GM12878 (cell line): ENCODE data around the gene ZSWIM5. TPM values are rescaled to one million over a fixed set of nuclear protein-coding genes. Genes with fewer than 3 reads are reported as not detected.

Experiments used
- ATAC-seq: fragments of 200-7000 bp; cut with Tn5 transposase; 3 replicates; pipeline ENCODE4 v1.9.1; 2020; ENCODE audit warnings: mild to moderate bottlenecking, moderate library complexity
- BruUV-seq: library from RNA; stranded (reverse); fragments of 400-500 nt; replicated peaks from 2 replicates; lab custom pipeline; 2021; lab: Mats Ljungman, UMichigan
- CTCF ChIA-PET: fragments of 300-600 bp; sonication (Branson Sonifier 250); formaldehyde crosslinking; extraction: SDS; loops from one replicate; lab custom pipeline; 2021; ENCODE audit warnings: inconsistent platforms; lab: Yijun Ruan, JAX
- POLR2A ChIA-PET: fragments of 350-600 bp; formaldehyde crosslinking; extraction: SDS; loops from one replicate; lab custom pipeline; 2021; ENCODE audit warnings: inconsistent platforms; lab: Charles Lee
- RAD21 ChIA-PET: fragments of 300-600 bp; sonication (Branson Sonifier 250); formaldehyde crosslinking; loops from one replicate; lab custom pipeline; 2023; ENCODE audit warnings: antibody characterized with exemption; ENCODE audit not compliant: unreplicated experiment; lab: Charles Lee
- SMC1A ChIA-PET: fragments of 300-600 bp; sonication (Branson Sonifier 250); formaldehyde crosslinking; loops from one replicate; lab custom pipeline; 2023; ENCODE audit not compliant: unreplicated experiment, uncharacterized antibody; lab: Charles Lee
- DNase-seq: peaks from one replicate; pipeline ENCODE4 v3.0.0-alpha.2; 2011; ENCODE audit warnings: low read depth, low spot score
- FAIRE-seq: peaks from 3 replicates; lab custom pipeline; 2011; peaks lifted over from hg19 to GRCh38; lab: Jason Lieb, UNC
- H2AFZ ChIP-seq: 2 replicates; pipeline ENCODE4 v1.6.0; 2011; ENCODE audit warnings: low read depth, low read length, control low read depth; ENCODE audit not compliant: control insufficient read depth
- H3K27ac ChIP-seq: 2 replicates; pipeline ENCODE4 v1.5.1; 2011; ENCODE audit warnings: control low read depth; ENCODE audit not compliant: control insufficient read depth, insufficient read depth
- H3K27me3 ChIP-seq, 2 experiments: replicated peaks in 1 of 2; 2 replicates each; pipeline versions ENCODE4 v1.6.0 to v1.6.1; 2011; ENCODE audit warnings: low read length in 1 of 2; ENCODE audit not compliant: control insufficient read depth in 2 of 2, insufficient read depth in 2 of 2
- H3K36me3 ChIP-seq, 2 experiments: 2 replicates each; pipeline ENCODE4 v1.5.1; 2011; ENCODE audit warnings: low read length in 1 of 2; ENCODE audit not compliant: control insufficient read depth in 2 of 2, insufficient read depth in 2 of 2
- H3K4me1 ChIP-seq: 2 replicates; pipeline ENCODE4 v1.6.1; 2011; ENCODE audit warnings: mild to moderate bottlenecking, low read length, moderate library complexity, mixed read lengths; ENCODE audit not compliant: control insufficient read depth, insufficient read depth
- H3K4me2 ChIP-seq: 2 replicates; pipeline ENCODE4 v1.6.0; 2011; ENCODE audit warnings: control low read depth; ENCODE audit not compliant: control insufficient read depth, insufficient read depth
- H3K4me3 ChIP-seq: fragments of 200-600 bp; sonication (generic); 2 replicates; pipeline ENCODE4 v1.5.1; 2016
- H3K79me2 ChIP-seq: 2 replicates; pipeline ENCODE4 v1.6.0; 2011; ENCODE audit warnings: low read length; ENCODE audit not compliant: control insufficient read depth, insufficient read depth
- H3K9ac ChIP-seq: 2 replicates; pipeline ENCODE4 v1.8.0; 2011; ENCODE audit warnings: low read length, control low read depth, mixed read lengths; ENCODE audit not compliant: control insufficient read depth, insufficient read depth
- H3K9me3 ChIP-seq: replicated peaks from 3 replicates; pipeline ENCODE4 v1.5.1; 2011; ENCODE audit warnings: mild to moderate bottlenecking, low read length; ENCODE audit not compliant: control insufficient read depth, insufficient read depth
- H4K20me1 ChIP-seq: 2 replicates; pipeline ENCODE4 v1.6.0; 2011; ENCODE audit not compliant: control insufficient read depth, insufficient read depth
- EED ChIP-seq: sonication (generic); IDR thresholded peaks from 2 replicates; pipeline ENCODE4 v1.6.1; 2016; ENCODE audit warnings: antibody characterized with exemption, low read depth
- HDAC6 ChIP-seq: fragments of 200-600 bp; sonication (generic); IDR thresholded peaks from one replicate; pipeline ENCODE4 v1.8.0; 2017; ENCODE audit warnings: antibody characterized with exemption; ENCODE audit not compliant: unreplicated experiment
- IKZF1 ChIP-seq: fragments of 450-650 bp; conservative IDR thresholded peaks from 2 replicates; pipeline ENCODE4 v1.6.1; 2017; ENCODE audit warnings: antibody characterized with exemption, mild to moderate bottlenecking
- TCF7 ChIP-seq: IDR thresholded peaks from 2 replicates; pipeline ENCODE4 v1.6.1; 2014; ENCODE audit warnings: antibody characterized with exemption, borderline replicate concordance
- WGBS: methylation state at CpG from one replicate; pipeline ENCODE4 v1.1.6; 2016; ENCODE audit warnings: low lambda C conversion rate; ENCODE audit not compliant: insufficient replicate concordance, insufficient coverage; ENCODE audit errors: missing lambda C conversion rate; 5-methylcytosine and 5-hydroxymethylcytosine counted together
- in situ Hi-C: fragments of 300-500 bp; cut with MboI; formaldehyde crosslinking; loops from 9 replicates; pipeline ENCODE4 v1.14.3; 2018; ENCODE audit warnings: mixed read lengths
- intact Hi-C: fragments of 100-400 bp; cut with micrococcal nuclease; formaldehyde crosslinking; loops from one replicate; pipeline ENCODE4 v1.14.2; 2022; ENCODE audit not compliant: unreplicated experiment
- polyA plus RNA-seq, 11 experiments: library from polyadenylated mRNA; depleted of rRNA in 4 of 11; unstranded in 6 of 11; stranded (reverse) in 5 of 11; fragments of >200 nt; fragmentation: Nextera tagmentation in 4 of 11; fragmentation: Illumina TruSeq in 1 of 11; extraction: Ambion mirVana in 4 of 11; extraction: Trizol in 1 of 11; gene quantifications; 1 replicate in 1 of 11; 2 replicates in 10 of 11; pipeline versions ENCODE4 v1.2.1 to v1.2.3, GENCODE V29; 2011 to 2016; ENCODE audit warnings: inconsistent platforms in 2 of 11, missing spikeins in 2 of 11, low read depth in 1 of 11
- total RNA-seq, 4 experiments: library from RNA; depleted of rRNA in 3 of 4; stranded (reverse); fragments of >200 nt in 3 of 4; fragmentation: Illumina TruSeq in 1 of 4; extraction: Trizol in 1 of 4; gene quantifications; 2 replicates each; pipeline versions ENCODE4 v1.2.1 to v1.2.3, GENCODE V29; 2013 to 2021
- TF ChIP-seq, protein P1 (sequence below): fragments of 450-650 bp; conservative IDR thresholded peaks from 2 replicates; pipeline ENCODE4 v1.6.1; 2017; ENCODE audit warnings: mild to moderate bottlenecking, moderate library complexity
- TF ChIP-seq, protein P2 (sequence below): IDR thresholded peaks from 2 replicates; pipeline ENCODE4 v1.6.1; 2012; ENCODE audit warnings: low read length, inconsistent platforms

ZSWIM5 gene
- total and polyA plus RNA-seq, 10 of the 15 experiments (the other 5 are each of a cell fraction or from before 2014, with no cell fraction given): 0.07 to 0.97 (median 0.34) TPM; not detected in 1

DNA sequence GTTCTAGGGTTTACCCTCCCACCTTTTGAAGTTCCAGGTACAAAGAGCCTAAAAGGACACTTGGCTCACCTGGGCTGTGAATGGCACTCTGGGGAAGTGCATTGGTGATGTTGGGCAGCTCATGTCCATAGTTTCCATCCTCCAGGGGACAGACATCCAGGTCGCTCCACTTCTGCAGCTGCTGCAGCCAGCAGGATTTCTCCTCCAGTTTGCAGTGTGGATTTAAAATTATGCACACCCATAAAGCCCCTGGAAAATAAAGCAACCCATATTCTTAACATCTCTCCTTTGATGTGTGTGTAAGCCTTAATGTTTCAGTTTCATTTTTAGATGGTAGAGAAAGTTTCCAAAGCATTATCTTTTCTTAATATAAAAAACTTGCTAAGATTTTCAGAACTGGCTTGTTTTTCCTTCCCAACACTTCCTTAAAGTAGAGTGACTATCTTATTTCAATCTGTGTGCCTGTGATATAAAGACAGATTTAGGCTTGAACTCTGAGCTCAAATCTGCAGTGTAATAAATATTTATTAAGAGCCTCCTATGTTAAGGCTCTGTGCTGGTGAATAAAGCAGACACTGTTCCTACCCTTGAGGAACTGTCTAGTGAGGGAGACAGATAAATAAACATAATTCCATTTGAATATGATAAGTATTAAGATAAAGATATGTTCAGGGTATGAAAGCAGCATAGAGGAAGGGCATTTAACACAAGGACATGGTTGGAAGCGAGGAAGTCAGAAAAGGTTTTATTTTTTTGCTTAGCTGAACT is 155.2 kb downstream of the ZSWIM5 start:
- ChIA-PET SMC1A (interaction anchor here (0.7 to 4.6 kb wide), 11 partner anchors 11 to 442 kb away, joined by 3 to 20 read pairs (median 4); partner anchors contain the start of gene UROD), CTCF (interaction anchor here (0.6 to 3.2 kb wide), 9 partner anchors 9 to 388 kb away, joined by 3 to 13 read pairs (median 4); no protein-coding TSS in a partner anchor), RAD21 (interaction anchor here (0.8 to 1.9 kb wide), 12 partner anchors 15 to 492 kb away, joined by 3 to 6 read pairs (median 3); partner anchors contain the start of gene UROD), POLR2A (interaction anchor here (0.6 to 1.4 kb wide), 6 partner anchors 16 to 437 kb away, joined by 3 to 4 read pairs (median 3); partner anchors contain the start of genes ARMH1, HECTD3, TMEM53 and UROD)
- Histone ChIP-seq H3K4me1 (peaks cover 31% of the 10 kb centered on the region), H3K36me3 (no peaks in the 10 kb centered on the region), H2AFZ (peak overlapping the region; percentile 54), H3K9ac (peak overlapping the region; percentile 43; the same call in 1 of the 2 replicates), H3K4me3 (no peak overlapping the region), H3K27me3 (no peaks in the 10 kb centered on the region), H3K4me2 (peak overlapping the region; percentile 66), H3K27ac (peak overlapping the region; percentile 27), H4K20me1 (no peaks in the 10 kb centered on the region), H3K79me2 (no peaks in the 10 kb centered on the region), H3K9me3 (no peaks in the 10 kb centered on the region)
- peak; percentile 63 for ATAC-seq
- TF ChIP-seq, protein P1, sequence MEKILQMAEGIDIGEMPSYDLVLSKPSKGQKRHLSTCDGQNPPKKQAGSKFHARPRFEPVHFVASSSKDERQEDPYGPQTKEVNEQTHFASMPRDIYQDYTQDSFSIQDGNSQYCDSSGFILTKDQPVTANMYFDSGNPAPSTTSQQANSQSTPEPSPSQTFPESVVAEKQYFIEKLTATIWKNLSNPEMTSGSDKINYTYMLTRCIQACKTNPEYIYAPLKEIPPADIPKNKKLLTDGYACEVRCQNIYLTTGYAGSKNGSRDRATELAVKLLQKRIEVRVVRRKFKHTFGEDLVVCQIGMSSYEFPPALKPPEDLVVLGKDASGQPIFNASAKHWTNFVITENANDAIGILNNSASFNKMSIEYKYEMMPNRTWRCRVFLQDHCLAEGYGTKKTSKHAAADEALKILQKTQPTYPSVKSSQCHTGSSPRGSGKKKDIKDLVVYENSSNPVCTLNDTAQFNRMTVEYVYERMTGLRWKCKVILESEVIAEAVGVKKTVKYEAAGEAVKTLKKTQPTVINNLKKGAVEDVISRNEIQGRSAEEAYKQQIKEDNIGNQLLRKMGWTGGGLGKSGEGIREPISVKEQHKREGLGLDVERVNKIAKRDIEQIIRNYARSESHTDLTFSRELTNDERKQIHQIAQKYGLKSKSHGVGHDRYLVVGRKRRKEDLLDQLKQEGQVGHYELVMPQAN: no peak
- TF ChIP-seq EED (peak; percentile 39; the same call in 1 of the 2 replicates), HDAC6 (no peak), TCF7 (peak; percentile 82), IKZF1 (0 out of 2 replicates have a peak, but pooled peaks have one; percentile 19)
- TF ChIP-seq, protein P2, sequence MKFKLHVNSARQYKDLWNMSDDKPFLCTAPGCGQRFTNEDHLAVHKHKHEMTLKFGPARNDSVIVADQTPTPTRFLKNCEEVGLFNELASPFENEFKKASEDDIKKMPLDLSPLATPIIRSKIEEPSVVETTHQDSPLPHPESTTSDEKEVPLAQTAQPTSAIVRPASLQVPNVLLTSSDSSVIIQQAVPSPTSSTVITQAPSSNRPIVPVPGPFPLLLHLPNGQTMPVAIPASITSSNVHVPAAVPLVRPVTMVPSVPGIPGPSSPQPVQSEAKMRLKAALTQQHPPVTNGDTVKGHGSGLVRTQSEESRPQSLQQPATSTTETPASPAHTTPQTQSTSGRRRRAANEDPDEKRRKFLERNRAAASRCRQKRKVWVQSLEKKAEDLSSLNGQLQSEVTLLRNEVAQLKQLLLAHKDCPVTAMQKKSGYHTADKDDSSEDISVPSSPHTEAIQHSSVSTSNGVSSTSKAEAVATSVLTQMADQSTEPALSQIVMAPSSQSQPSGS: no peak
- FAIRE-seq: peak; percentile 78
- intact Hi-C loops: no loop called here
- BruUV-seq: no TSS peak
- no peak for DNase-seq
- in situ Hi-C loops: no loop called here
- 46% methylated on average over 2 of the region's 2 CpGs for WGBS
